Smooth muscle cell (in vitro differentiated cells): ENCODE data around the gene SH2B3. TPM values are rescaled to one million over a fixed set of nuclear protein-coding genes. Genes with fewer than 3 reads are reported as not detected.

ENCODE experiments used
- DNase-seq: peaks from one replicate; lab custom pipeline; 2025; ENCODE audit not compliant: unreplicated experiment; lab: John Stamatoyannopoulos, UW
- H2AFZ ChIP-seq: fragments of 200-600 bp; sonication (generic); 2 replicates; pipeline ENCODE4 v1.6.0; 2016; ENCODE audit warnings: antibody characterized with exemption, low read depth, mild to moderate bottlenecking
- H3F3A ChIP-seq: fragments of 200-600 bp; sonication (generic); 2 replicates; pipeline ENCODE4 v1.6.0; 2017; ENCODE audit warnings: antibody characterized with exemption, low read depth
- H3K27ac ChIP-seq: fragments of 200-600 bp; sonication (generic); 2 replicates; pipeline ENCODE4 v1.5.1; 2016; ENCODE audit warnings: low read depth, mild to moderate bottlenecking
- H3K27me3 ChIP-seq: fragments of 200-600 bp; sonication (generic); 2 replicates; pipeline ENCODE4 v1.6.1; 2016; ENCODE audit warnings: low read depth, mild to moderate bottlenecking
- H3K36me3 ChIP-seq: fragments of 200-600 bp; sonication (generic); 2 replicates; pipeline ENCODE4 v1.5.1; 2016; ENCODE audit warnings: low read depth
- H3K4me1 ChIP-seq: fragments of 200-600 bp; sonication (generic); 2 replicates; pipeline ENCODE4 v1.5.1; 2016; ENCODE audit warnings: low read depth
- H3K4me2 ChIP-seq: fragments of 200-600 bp; sonication (generic); 2 replicates; pipeline ENCODE4 v1.6.0; 2016; ENCODE audit warnings: mild to moderate bottlenecking
- H3K4me3 ChIP-seq: fragments of 200-600 bp; sonication (generic); 2 replicates; pipeline ENCODE4 v1.5.1; 2016; ENCODE audit warnings: mild to moderate bottlenecking
- H3K79me2 ChIP-seq: fragments of 200-600 bp; sonication (generic); 2 replicates; pipeline ENCODE4 v1.6.0; 2016; ENCODE audit warnings: low read depth, mild to moderate bottlenecking
- H3K9ac ChIP-seq: fragments of 200-600 bp; sonication (generic); 2 replicates; pipeline ENCODE4 v1.6.0; 2016; ENCODE audit warnings: low read depth
- H3K9me3 ChIP-seq: fragments of 200-600 bp; sonication (generic); replicated peaks from 2 replicates; pipeline ENCODE4 v1.5.1; 2016; ENCODE audit warnings: low read depth
- H4K20me1 ChIP-seq: fragments of 200-600 bp; sonication (generic); 2 replicates; pipeline ENCODE4 v1.6.0; 2016; ENCODE audit warnings: low read depth
- CTCF ChIP-seq: fragments of 200-600 bp; sonication (generic); IDR thresholded peaks from 2 replicates; pipeline ENCODE4 v1.5.1; 2017; ENCODE audit warnings: borderline replicate concordance, mild to moderate bottlenecking, antibody characterized with exemption; ENCODE audit not compliant: insufficient read depth, poor library complexity, severe bottlenecking
- WGBS: methylation state at CpG from one replicate; pipeline ENCODE4 v1.1.7; 2016; ENCODE audit warnings: low lambda C conversion rate; 5-methylcytosine and 5-hydroxymethylcytosine counted together
- polyA plus RNA-seq: library from polyadenylated mRNA; unstranded; fragments of >200 nt; fragmentation: Nextera tagmentation; extraction: Ambion mirVana; gene quantifications from 2 replicates; pipeline ENCODE4 v1.2.1, GENCODE V29; 2016
- total RNA-seq: library from RNA; depleted of rRNA; stranded (reverse); fragments of >200 nt; gene quantifications from 2 replicates; pipeline ENCODE4 v1.2.3, GENCODE V29; 2014

The SH2B3 gene
- total and polyA plus RNA-seq, 2 experiments from 2014 or later: 4.7 to 5.2 TPM

GRCh38 chr12:111434680-111435338 is 29.1 kb downstream of the SH2B3 start:
- peaks cover 35% of the 10 kb centered on the region for H3K79me2 ChIP-seq
- peak overlapping the region; percentile 50 for H3K4me2 ChIP-seq
- H3K4me1 ChIP-seq: peaks cover 15% of the 10 kb centered on the region
- H3K27me3 ChIP-seq: no peaks in the 10 kb centered on the region
- peaks cover 53% of the 10 kb centered on the region for H4K20me1 ChIP-seq
- H3F3A ChIP-seq: peaks cover 13% of the 10 kb centered on the region
- H3K4me3 ChIP-seq: no peak overlapping the region
- no peak overlapping the region for H2AFZ ChIP-seq
- DNase-seq: no peak
- no peak for TF ChIP-seq CTCF
- H3K9ac ChIP-seq: peak overlapping the region; percentile 23
- no peaks in the 10 kb centered on the region for H3K9me3 ChIP-seq
- WGBS: 35% methylated on average over 18 of the region's 18 CpGs
- peak overlapping the region; percentile 81 for H3K27ac ChIP-seq
- no peaks in the 10 kb centered on the region for H3K36me3 ChIP-seq

GRCh38 chr12:111435661-111436201 is 30.0 kb downstream of the SH2B3 start:
- no peak overlapping the region for H3K9ac ChIP-seq
- H3K27ac ChIP-seq: peak overlapping the region; percentile 81
- no peak for TF ChIP-seq CTCF
- WGBS: 83% methylated on average over 15 of the region's 16 CpGs
- no peak for DNase-seq
- H3K4me3 ChIP-seq: no peak overlapping the region
- no peaks in the 10 kb centered on the region for H3K27me3 ChIP-seq
- H3K79me2 ChIP-seq: peaks cover 44% of the 10 kb centered on the region
- no peaks in the 10 kb centered on the region for H3K36me3 ChIP-seq
- peak overlapping the region; percentile 50 for H3K4me2 ChIP-seq
- no peaks in the 10 kb centered on the region for H3K9me3 ChIP-seq
- H3K4me1 ChIP-seq: peaks cover 15% of the 10 kb centered on the region
- no peak overlapping the region for H2AFZ ChIP-seq
- peaks cover 13% of the 10 kb centered on the region for H3F3A ChIP-seq
- H4K20me1 ChIP-seq: peaks cover 61% of the 10 kb centered on the region

GRCh38 chr12:111436266-111436665 is 30.5 kb downstream of the SH2B3 start:
- DNase-seq: no peak
- Histone ChIP-seq H3F3A (peaks cover 13% of the 10 kb centered on the region), H3K4me3 (no peak overlapping the region), H3K27me3 (no peaks in the 10 kb centered on the region), H3K4me1 (peaks cover 13% of the 10 kb centered on the region), H3K27ac (peak overlapping the region; percentile 46), H4K20me1 (peaks cover 65% of the 10 kb centered on the region), H3K36me3 (no peaks in the 10 kb centered on the region), H2AFZ (no peak overlapping the region), H3K9me3 (no peaks in the 10 kb centered on the region), H3K79me2 (peaks cover 49% of the 10 kb centered on the region), H3K4me2 (no peak overlapping the region), H3K9ac (no peak overlapping the region)
- 97% methylated on average over 7 of the region's 7 CpGs for WGBS
- no peak for TF ChIP-seq CTCF

- Histone ChIP-seq H2AFZ (no peak overlapping the region), H3K79me2 (peaks cover 55% of the 10 kb centered on the region), H3K27me3 (no peaks in the 10 kb centered on the region), H3K9me3 (no peaks in the 10 kb centered on the region), H3K9ac (no peak overlapping the region), H3F3A (peaks cover 13% of the 10 kb centered on the region), H3K4me2 (no peak overlapping the region), H3K27ac (peak overlapping the region; percentile 46), H3K4me1 (peaks cover 7% of the 10 kb centered on the region), H3K4me3 (no peak overlapping the region), H3K36me3 (no peaks in the 10 kb centered on the region), H4K20me1 (peaks cover 69% of the 10 kb centered on the region)
- no peak for TF ChIP-seq CTCF
- 85% methylated on average over 4 of the region's 4 CpGs for WGBS
- DNase-seq: no peak
Observed at GRCh38 chr12:111436811-111437210, 31.1 kb downstream of the SH2B3 start.
